ENCODE results near the gene MRAS.
A peak's percentile ranks its signal among the peaks of the same experiment; 100 is the strongest.
"Not testable (repeated sequence)": the region's sequence is repeated elsewhere in the genome, so short reads cannot be mapped to it uniquely, and the experiment has no call there.

MRAS gene

DNA sequence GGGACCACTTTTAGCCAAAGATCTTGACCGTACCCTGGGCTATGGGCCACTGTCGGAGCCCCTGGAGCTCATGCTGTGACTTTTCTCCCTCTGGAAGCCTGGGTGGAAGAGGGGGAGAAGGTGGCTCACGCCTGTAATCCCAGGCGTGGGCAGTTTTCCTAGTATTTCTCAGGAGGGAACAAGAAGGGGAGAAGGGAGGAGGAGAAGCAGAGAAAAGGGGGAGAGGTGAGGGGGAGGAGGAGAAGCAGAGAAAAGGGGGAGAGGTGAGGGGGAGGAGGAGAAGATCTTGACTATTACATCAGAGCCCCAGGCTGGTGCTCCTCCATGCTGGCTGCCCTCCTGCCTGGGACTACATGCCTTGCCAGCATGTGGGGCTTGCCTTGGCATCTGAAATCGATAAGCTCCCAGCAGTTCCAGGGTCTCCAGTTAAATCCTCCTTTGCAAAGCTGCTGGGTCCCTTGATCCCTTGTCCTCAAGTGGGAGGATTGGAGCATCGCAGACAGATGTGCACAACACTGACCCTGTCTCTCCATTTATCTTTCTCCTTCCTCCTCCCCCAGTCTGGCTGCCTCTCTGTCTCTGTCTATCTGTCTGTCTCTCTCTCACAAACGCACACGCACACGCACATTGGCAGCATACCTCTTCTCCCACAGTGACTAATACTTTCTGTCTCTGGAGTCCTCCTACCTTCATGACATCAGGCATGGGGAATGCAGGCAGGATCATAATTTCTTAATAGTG lies 41.6 kb downstream of the MRAS start:
- DNase-seq (ENCODE audit: low read depth in 2 of 2) = no peak

DNA sequence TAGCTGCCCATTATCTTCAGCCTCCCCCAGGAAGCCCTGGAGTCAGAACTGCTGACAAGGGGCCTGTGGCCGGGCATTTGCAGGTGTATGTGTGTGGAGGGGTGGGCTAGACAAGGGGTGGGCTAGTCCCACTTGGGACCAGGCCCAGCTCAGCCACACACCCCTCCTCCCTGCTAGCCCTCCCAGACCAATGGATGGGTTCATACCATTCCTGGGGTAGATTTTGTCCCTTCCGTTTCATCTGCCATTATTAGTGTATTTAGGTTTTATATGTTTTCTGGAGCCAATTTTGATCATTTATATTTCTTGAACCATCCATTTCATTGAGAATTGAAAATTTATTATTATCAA lies 42.2 kb downstream of the MRAS start:
- no peak for DNase-seq (ENCODE audit: low read depth in 2 of 2)

DNA sequence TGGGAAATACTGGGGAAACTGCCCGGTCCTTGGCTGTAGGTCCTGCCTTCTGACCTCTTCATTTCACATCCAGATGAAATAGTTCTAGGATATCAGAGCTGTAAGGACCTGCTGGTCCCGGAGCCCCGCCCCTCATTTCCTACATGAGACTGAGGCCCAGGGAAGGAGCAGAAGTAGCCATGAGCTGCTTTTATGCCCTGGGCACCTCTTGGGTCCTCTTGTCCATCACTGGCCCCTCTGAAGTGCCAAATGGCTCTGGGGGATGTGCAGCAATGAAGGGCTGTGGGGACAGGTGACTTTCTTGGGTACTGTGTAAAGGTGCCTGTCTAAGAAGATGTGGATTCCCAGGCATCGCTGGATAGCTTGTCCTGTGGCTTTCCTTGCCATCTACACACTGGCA lies 45.8 kb downstream of the MRAS start:
- no peak for DNase-seq (ENCODE audit: low read depth in 2 of 2)

DNA sequence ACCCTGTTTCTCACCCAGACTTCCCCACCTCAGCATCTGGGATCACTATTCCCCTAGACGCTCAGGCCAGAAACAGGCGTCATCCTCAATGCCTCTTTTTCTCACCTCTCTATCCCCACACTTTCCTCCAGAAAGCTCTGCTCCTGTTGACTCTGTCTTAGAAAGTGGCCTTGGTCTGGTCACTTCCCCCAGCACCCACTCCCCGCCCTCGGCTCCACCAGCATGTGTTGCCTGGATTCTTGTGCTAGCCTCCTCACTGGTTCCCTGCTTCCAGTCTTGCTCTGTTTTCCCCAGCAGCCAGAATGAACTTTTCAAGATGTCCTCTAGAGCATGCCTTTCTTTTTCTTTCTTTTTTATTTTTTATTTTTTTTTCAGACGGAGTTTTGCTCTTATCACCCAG lies 46.3 kb downstream of the MRAS start:
- no peak for DNase-seq (ENCODE audit: low read depth in 2 of 2)

DNA sequence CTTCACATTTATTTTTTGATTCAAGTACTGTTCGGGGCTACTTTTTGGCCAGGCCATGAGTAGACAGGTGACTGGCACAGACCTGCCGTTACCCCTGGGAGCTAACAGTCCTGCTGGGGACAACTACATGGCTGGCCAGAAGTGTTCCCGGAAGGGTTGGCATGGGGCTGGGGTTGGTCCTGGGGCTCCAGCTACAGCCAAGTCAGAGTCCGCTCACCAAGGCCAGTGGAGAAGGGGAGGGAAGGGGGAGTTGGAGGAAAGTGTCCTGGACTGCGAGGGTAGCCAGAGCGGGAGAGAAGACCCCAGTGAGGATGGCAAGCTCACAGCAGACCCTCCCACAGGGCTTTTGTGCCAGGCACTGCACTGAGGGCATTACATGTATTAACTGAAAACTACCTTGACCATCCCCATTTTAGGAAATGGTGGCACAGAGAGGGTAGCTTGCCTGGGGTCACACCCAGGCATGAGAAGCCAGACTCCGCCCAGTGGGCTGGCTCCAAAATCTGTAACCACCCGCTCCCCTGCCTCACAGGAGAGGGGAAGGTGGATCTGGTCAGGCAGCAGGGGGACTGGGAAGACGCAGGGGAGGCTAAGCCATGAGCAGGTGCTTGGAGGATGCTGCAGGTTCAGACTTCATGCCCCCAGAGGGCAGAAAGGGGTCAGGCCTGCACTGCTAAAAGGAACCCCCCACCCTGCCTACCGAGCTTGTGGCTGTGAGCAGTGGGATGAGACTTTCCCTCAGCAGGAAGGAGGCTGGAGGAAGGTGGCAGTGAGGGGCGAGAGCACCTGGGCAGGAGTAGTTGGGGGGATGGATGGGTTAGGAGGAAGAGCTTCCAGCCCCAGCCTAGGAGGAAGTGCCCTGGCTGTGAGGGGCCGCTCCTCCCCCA lies 47.7 kb downstream of the MRAS start:
- no peak for DNase-seq (ENCODE audit: low read depth in 2 of 2)

DNA sequence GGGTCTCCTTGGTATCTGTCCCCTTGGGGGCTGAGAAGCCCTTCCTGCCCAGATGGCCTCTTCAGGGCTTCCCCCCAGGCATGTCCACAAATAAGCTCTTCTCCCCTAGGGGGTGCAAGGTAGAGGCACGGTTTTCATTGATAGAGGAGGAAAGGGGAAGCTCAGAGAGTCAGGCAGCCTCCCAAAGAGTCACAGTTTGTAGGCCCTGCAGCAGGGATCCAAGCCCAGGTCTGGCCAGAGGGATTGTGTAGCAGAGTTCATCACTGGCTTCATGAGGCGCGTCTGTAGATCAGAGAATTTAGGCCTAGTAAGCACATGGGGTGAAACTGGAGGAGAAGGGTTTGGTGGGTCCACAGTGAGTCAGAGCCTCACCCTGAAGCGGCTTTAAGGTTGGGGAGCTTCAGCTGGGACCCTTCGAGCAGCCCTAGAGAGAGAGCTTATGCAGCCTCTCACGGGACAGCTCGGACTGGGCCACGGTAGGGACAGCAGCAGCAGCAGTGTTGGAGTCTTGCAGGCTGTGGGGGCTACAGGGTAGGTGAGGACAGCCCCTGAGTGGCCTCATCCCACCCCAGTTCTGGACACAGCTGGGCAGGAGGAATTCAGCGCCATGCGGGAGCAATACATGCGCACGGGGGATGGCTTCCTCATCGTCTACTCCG lies 48.5 kb downstream of the MRAS start:
- DNase-seq (ENCODE audit: low read depth in 2 of 2) = no peak

DNA sequence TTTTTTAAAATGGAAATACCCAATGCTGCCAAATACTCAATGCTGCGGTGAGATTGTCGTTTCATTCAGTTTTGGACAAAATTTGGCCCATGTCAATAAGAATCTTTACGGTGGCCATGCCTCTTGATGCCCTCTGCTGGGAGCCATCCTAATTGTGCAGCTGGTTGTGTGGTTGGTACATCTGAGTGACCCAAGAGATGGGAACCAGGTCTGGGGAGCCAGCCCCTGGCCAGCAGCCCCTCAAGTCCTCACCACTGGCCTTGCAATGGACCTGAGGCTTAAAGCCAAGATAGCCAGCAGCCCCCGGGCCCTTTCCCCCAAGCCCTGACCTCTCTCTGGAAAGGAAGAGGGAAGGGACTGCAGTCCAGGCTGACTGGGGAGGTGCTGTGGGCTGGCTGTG lies 49.6 kb downstream of the MRAS start:
- no peak for DNase-seq (ENCODE audit: low read depth in 2 of 2)

DNA sequence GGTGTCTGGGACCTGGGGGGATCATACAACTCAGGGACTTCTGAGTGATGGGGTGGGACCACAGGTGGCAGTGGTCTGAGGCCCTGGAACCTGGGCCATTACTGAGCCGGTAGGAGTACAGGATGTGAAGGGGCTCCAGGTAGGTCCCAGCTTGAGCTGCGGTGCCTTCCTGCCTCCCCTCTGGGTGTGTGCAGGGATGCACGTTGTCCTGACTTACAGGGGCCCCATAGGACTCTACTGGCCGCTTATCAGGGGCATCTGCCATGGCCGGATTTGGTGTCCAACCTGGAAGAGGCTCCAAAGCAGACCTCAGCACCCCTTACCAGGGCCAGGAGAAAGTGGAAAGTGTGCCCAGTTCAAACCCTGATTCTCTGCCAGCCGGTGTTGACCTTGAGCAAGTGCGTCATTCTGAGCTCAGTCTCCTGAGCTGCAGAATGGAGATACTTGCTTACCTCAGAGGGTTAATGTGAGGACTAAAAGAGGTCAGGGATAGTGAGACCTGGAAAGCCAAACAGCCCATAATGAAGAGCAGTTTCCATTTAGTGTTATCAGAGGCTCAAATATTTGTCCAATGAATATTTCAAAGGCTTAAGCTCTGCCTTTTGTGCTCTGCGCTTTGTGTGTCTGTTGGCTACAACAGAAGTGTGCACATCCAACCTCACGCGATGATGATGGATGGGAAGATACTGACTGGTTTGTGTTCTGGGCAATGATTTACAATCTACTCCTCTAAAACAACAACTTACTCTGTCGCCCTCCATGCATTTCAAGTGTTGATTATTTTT lies 50.6 kb downstream of the MRAS start:
- no peak for DNase-seq (ENCODE audit: low read depth in 2 of 2)

DNA sequence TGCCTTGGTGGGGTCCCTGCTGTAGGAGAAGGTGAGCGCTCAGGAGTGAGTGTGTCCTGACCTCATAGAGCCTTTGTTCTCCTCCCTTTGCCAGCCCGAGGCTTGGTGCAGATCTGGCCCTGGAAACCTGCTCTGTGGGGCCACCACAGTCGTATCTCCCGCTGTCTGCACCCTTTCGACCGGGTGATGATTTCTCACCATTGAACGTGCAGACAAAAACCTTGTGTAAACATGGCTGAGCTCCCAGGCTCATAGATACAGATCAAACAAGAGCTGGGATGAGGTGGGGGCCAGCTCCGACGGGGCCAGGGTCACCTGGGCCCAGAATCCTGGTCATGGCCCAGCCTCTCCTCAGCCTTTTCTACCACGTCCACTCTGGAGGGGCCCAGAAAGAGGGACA lies 51.4 kb downstream of the MRAS start:
- DNase-seq (ENCODE audit: low read depth in 2 of 2) = no peak

DNA sequence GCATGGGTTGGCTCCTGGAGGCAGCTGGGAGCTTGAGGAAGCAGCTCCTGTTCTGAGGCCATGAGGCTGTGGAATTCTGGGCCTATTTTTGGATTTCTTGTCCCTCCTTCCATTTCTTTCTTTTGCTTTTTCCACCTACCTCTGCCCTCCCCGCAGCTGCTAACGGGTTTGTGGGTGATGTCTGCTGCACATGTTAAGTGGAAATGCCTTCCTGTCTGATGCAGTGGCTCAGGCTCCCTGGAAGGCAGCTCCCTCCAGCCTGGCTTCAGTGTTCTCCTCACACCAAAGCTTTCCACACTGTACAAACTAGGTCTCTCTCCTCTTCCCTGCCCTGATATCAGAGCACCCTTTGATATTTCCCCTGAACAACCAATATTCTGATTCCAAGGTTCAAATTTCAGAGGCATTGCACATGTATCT lies 52.3 kb downstream of the MRAS start:
- DNase-seq (ENCODE audit: low read depth in 2 of 2) = no peak

DNA sequence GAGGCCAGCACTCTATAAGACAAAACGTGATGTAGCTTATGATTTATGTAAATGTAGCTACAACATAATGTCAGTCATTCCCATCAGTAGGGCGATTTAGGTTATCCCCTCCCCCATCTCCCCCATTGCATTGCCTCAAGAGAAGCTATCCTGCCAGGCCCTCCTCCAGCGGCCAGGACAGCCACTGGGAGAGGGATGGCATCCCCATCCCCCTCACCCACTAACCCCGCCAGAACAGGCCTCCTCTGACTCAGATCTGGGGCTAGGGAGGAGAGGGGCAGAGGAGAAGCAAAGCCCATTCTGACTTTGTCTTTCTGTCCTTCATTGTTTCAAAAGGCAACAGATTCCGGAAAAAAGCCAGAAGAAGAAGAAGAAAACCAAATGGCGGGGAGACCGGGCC lies 53.5 kb downstream of the MRAS start:
- DNase-seq (ENCODE audit: low read depth in 2 of 2) = no peak

DNA sequence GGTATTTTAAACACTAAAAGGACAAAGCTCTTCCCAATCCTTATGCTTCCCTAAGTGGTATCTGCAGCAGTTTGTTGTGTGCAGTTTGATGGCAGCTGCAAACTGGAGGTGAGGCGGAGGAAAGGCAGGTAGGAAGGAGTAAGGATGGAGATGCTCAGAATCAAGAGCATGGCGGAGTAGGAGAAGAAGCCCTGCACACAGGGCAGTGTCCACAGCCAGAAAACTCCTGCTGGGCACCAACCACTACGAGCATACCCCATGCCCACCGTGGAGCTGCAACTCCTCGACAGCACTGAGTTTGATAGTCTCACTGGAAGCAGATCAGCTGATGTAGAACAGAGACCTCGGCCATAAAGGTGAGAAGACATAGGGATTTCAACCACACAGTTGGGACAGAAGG lies 55.7 kb downstream of the MRAS start:
- DNase-seq (ENCODE audit: low read depth in 2 of 2) = no peak

DNA sequence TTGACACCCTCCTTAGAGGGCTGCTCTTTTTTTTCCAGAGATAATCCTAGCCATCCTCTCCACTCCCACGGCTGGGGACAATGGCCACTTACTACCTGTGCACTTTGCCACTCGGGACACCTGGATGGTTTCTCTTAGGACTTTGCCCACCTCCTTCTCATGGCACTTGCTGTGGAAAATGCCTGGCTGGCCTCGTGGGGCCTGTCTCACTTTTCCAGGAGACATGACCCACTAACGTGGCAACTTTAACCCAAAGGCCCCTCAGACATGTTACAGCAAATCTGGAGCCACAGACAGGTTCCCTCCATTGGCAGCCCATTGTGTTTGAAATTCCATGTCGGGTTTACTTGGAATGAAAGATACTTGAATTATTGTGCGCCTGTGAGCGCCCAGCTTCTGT lies 56.6 kb downstream of the MRAS start:
- DNase-seq (ENCODE audit: low read depth in 2 of 2) = no peak

DNA sequence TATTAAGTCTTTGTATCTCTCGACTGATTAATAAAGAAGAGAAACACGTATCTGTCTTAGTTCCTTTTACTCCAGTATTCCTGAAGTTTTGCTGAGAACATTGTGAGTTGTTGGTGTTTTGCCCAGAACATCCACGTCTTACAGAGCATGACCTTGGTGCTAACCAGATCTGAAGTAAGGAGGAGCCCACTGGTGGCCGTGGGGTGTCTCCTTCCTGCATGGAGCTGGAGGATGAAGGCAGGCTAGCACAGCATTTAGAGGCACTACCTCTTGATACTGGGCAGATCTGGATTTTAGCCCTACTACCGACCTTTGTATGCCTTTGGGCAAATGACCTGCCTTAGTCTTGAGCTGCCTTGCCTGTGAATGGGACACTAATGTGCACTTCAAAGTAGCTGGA lies 57.1 kb downstream of the MRAS start:
- no peak for DNase-seq (ENCODE audit: low read depth in 2 of 2)

DNA sequence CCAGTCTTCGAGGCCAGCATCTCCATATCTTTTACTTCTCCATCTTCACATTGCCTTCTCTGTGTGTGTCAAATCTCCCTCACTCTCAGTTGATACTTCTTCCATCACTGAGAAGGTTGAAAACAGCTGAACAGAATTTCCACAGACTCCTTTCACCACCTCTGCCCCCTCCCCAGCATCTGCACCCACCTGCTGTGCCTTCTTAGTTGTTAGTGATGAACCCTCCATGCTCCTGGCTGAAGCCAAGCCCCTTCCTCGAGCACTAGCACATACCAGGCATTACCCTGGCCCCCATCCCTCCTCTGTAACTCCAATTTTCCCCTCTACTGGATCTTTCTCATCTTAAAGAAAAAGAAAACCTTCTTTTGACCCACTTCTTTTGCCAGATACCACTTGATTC lies 58.2 kb downstream of the MRAS start:
- DNase-seq (ENCODE audit: low read depth in 2 of 2) = no peak

DNA sequence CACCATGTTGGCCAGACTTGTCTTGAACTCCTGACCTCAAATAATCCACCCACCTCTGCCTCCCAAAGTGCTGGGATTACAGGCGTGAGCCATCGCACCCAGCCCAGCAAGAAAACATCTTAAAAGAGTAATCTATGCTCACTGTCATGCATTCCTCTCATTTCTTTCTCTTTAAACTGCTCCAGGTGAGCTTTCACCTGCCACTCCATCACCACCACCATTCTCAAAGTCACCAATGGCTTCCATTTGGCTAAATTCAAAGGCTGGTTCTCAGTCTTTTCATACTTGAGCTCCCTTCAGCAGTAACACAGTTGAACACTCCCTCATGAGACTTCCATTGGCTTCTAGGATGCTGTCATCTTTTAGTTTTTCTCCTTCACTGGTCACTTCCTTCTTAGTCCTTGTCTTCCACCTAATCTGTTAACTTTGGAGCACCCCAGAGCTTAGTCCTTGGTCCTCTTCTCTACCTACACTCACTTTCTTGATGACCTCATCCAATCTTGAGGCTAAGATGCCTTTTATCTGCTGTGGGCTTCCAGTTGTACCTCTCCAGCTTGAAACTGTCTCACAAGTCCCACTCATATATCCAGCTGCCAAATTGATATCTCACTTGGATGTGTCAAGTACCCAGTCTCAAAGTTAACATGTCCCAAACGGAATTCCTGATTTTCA lies 59.0 kb downstream of the MRAS start:
- no peak for DNase-seq (ENCODE audit: low read depth in 2 of 2)

DNA sequence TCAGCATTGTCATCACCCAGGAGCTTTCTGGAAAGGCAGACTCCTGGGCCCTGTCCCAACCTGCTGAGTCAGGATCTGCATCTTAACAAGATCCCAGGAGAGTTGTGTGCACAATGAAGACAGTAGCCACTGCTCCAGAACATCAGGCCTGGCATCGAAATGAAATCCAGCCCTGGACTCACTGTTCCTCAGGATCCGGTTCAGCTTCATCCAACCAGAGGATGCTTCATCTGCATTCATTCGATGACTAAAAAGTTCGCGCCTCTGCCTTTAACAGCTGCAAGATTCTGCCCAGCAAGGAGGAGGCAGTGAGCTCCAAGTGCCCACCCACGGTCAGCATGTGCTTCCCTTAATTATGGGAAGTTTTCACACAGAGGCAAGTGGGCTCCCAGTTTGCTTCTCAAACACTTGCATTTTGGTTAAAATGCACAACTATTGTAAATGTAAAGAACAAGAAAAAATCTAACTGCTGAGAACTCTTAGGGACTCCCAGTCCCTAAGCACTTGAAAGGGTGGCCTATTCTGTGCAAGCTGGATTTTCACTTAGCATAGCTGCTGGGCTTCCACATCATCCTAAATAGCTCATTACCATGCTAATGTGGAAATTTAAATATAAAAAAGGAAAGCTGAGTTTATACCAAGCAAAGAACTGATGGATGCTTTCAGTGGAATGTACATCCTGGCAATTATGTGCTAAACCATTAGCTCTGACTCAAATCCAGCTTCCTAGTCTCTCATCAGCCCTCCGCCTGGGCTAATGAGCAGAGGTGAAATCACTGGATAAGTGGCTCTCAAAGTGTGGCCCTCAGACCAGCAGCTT lies 60.6 kb downstream of the MRAS start:
- DNase-seq (ENCODE audit: low read depth in 2 of 2) = no peak

DNA sequence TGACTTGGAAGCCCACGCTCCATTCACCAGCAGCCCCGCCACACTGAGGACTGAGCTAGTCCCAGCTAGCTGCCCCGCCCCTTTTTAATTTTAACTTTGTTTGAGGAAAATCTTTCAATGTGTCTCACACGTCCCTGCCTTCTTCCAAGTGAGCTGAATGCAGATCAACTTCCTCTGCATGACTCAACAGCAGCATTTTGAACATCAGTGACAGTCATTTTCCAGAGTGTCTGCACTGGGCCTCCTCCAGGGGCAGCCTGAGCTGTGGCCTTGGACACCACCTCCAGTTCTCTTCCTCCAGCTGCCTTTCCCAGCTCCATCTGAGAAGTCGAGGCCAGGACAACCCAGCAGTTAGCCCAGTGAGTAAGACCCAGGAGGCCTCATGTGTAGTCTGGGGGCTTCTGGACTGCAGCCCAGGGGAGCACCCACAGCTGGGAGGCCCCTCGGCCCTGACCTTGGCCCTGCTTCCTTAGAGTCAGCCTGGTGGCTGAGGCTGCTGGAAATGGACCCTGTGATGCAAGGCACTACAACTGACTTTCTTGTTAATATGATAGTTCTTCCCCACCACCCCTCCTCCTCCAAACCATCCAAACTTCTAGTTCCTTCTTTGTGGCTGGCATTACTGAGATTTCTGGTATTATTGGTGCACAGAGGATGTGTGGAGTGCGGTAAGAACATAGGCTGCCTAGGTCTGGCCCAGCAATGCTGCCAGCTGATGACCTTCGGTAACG lies 64.6 kb downstream of the MRAS start:
- DNase-seq (ENCODE audit: low read depth in 2 of 2) = no peak

DNA sequence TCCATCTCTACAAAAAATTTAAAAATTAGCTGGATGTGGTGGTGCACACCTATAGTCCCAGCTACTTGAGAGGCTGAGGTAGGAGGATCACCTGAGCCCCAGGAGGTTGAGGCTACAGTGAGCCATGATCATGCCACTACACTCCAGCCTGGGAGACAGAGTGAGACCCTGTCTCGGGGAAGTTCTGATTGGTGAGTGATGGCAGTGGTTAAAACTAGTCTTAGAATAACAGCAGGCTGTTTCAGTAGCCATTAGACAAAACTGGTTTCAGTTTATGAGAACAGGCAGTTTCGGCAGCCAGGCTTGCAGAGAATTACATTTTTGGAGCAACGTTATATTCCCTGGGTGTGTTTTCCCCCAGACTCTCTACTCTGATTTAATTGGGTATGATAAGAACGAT lies 67.9 kb downstream of the MRAS start:
- not testable (repeated sequence) for DNase-seq (ENCODE audit: low read depth in 2 of 2)

DNA sequence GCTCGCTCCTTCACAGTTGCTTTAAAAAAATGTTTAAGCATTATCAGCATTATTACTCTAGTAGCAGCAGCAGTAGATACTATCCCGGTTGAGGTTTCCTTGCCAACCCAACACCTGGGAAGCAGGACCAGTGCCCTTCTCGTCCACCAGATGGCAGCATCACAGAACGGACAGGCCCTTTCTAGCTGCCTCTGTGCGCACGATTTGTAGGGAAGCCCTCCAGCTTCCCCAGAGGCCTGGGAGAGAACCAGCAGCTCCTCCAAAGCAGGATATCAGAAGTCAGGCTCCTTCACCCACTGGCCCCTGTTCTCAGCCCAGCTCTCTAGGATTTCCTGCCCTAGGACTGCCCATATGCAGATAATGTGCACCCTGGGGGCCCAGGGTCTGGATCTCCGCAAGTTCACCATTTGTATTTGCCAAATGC lies 69.2 kb downstream of the MRAS start:
- peak; percentile 19 to 23 for DNase-seq (ENCODE audit: low read depth in 2 of 2)
